Measurements from ENCODE around the gene ANKRD6. TPM values are rescaled to one million over a fixed set of nuclear protein-coding genes. Genes with fewer than 3 reads are reported as not detected.

ANKRD6 gene
- total RNA-seq, 2 donors from 2014 or later, result 4.2 to 5.5 TPM

DNA sequence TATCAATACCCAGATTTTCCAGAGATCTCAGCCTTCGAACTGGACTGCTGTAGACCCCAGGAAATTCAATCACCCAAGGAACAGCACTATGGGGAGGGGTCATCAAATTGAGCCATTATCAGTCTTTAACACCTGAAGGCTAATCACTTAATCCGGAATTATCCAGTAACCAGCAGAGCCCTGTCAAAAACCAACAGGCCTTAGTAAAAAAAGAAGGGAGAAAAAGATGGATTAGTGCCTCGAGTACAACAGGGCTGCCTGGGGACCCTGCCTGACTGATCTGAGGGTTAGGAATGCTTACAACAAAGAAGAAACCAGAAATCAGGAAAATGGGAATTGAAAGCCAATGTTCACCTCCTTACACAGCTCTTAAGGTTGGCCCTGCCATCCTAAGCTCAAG lies 28.4 kb upstream of the ANKRD6 start:
- Mint-ChIP-seq H3K4me1 (ENCODE audit: low read depth) (peaks cover 6% of the 10 kb centered on the region), H3K4me3 (no peak overlapping the region), H3K9me3 (no peaks in the 10 kb centered on the region), H3K27me3 (ENCODE audit: low read depth) (no peaks in the 10 kb centered on the region), H3K27ac (no peak overlapping the region), H3K36me3 (ENCODE audit: insufficient read depth in 2 of 2) (no peaks in the 10 kb centered on the region)
- ATAC-seq (replicated peaks in 1 of 2) (no peak), DNase-seq (no peak)

DNA sequence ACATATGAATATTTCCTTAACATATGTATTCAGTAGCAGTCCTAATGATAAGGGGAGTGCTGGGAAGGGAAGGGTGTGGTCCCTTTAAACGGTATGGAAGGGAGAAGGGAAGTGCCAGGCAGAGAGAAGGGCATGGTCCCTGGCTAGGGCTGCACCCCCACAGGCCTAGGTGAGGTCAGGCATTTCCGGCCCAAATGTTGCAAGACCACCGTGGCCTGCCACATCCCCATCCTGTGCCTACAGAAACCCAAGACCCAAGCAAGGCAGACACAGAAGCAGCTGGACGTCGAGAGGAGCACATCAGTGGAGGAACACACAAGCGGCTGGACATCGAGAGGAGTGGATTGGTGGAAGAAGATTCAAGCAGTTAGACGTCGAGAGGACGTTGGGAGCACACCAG lies 26.8 kb upstream of the ANKRD6 start:
- no peaks in the 10 kb centered on the region for H3K27me3 Mint-ChIP-seq (ENCODE audit: low read depth)
- DNase-seq (no peak), ATAC-seq (replicated peaks in 1 of 2) (no peak)
- H3K27ac Mint-ChIP-seq, result no peak overlapping the region
- no peak overlapping the region for H3K4me3 Mint-ChIP-seq
- H3K4me1 Mint-ChIP-seq (ENCODE audit: low read depth), result peaks cover 16% of the 10 kb centered on the region
- no peaks in the 10 kb centered on the region for H3K9me3 Mint-ChIP-seq
- H3K36me3 Mint-ChIP-seq (ENCODE audit: insufficient read depth in 2 of 2), result no peaks in the 10 kb centered on the region

DNA sequence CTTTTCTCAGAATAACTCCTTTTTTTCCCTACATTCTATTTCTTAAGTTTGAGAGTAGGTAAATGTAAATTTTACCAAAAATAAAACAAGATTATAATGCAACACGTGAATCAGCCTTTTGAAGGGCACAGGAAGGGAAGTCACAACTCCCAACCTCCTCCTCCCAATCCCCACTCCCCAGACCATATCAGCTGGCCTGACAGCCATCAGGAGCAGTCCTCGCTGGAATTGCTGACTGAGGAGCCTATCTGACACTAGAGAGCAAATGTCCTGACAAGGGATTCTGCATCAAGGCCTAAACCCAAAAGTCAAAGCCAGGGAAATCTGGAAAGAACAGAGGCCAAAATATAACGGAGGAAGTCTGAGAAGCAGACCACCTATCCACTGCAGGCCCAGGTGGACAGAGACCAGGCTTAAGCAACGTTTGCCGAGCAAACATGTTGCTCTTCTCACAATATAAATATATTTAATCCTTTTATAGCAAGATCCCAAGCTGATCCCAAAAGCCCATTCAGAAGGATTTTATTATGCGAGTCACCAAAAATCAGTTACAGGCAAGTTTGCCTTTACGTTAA lies 23.4 kb upstream of the ANKRD6 start:
- Mint-ChIP-seq H3K36me3 (ENCODE audit: insufficient read depth in 2 of 2) (peaks cover 0 to 2% of the 10 kb centered on the region in 2 donors), H3K4me1 (ENCODE audit: low read depth) (peaks cover 29% of the 10 kb centered on the region), H3K9me3 (no peaks in the 10 kb centered on the region), H3K27me3 (ENCODE audit: low read depth) (no peaks in the 10 kb centered on the region), H3K4me3 (no peak overlapping the region), H3K27ac (no peak overlapping the region)
- no peak for ATAC-seq (replicated peaks in 1 of 2)
- DNase-seq, result no peak

DNA sequence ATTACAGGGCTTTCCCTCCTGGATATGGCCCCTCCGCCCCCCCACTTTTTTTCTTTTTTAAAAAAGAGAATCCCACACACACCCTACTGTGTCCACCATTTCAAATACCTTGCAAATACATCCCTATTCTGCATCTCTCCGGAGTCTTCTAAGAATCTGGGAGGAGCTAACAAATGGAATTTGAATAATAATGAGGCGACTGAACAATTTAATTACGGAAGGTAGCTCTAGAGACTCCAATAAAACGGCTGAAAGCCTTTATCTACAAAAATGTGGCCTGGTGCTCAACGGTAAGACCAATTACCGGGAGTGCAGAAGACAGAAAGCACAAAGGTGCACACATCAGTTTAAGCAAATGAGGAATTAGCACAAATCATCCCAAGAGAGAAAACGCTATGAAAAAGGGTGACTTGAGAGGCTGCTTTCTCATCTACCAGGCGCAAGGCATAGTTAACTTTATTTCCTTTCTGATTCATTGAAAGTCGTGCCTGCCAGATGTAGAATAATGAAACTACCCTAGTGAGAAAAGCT lies 22.7 kb upstream of the ANKRD6 start:
- Mint-ChIP-seq H3K36me3 (ENCODE audit: insufficient read depth in 2 of 2) (peaks cover 0 to 2% of the 10 kb centered on the region in 2 donors), H3K4me3 (peak overlapping the region; percentile 84 to 93)
- no peak for ATAC-seq (replicated peaks in 1 of 2)

DNA sequence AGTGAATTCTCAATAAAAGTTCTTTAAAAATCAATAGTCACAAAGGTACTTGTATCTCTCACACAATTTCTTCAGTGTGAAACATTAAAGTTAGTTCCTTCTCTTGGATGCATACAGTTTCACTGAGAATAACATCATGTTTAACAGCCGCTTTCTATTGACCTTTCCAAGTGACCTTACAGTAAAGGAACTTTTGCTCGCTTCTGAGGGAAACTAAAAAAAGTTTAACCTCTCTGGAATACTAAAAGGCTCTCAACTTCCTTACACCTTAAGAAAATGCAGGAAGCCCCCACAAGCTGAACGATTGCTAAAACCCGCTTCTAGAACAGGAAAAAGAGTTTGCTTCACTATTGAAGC lies 22.2 kb upstream of the ANKRD6 start:
- peaks cover 0 to 2% of the 10 kb centered on the region in 2 donors for H3K36me3 Mint-ChIP-seq (ENCODE audit: insufficient read depth in 2 of 2)
- H3K27ac Mint-ChIP-seq, result peak overlapping the region; percentile 52
- peaks cover 8% of the 10 kb centered on the region for H3K27me3 Mint-ChIP-seq (ENCODE audit: low read depth)
- ATAC-seq (replicated peaks in 1 of 2), result no peak
- DNase-seq, result no peak
- peaks cover 29% of the 10 kb centered on the region for H3K4me1 Mint-ChIP-seq (ENCODE audit: low read depth)
- H3K9me3 Mint-ChIP-seq, result no peaks in the 10 kb centered on the region
- peak overlapping the region; percentile 84 to 93 for H3K4me3 Mint-ChIP-seq

More for the DNA sequence above, 22.7 kb upstream of the ANKRD6 start:
- no peak for DNase-seq
- H3K27me3 Mint-ChIP-seq (ENCODE audit: low read depth), result peaks cover 5% of the 10 kb centered on the region
- H3K9me3 Mint-ChIP-seq, result no peaks in the 10 kb centered on the region
- no peak overlapping the region for H3K27ac Mint-ChIP-seq
- H3K4me1 Mint-ChIP-seq (ENCODE audit: low read depth), result peaks cover 29% of the 10 kb centered on the region

DNA sequence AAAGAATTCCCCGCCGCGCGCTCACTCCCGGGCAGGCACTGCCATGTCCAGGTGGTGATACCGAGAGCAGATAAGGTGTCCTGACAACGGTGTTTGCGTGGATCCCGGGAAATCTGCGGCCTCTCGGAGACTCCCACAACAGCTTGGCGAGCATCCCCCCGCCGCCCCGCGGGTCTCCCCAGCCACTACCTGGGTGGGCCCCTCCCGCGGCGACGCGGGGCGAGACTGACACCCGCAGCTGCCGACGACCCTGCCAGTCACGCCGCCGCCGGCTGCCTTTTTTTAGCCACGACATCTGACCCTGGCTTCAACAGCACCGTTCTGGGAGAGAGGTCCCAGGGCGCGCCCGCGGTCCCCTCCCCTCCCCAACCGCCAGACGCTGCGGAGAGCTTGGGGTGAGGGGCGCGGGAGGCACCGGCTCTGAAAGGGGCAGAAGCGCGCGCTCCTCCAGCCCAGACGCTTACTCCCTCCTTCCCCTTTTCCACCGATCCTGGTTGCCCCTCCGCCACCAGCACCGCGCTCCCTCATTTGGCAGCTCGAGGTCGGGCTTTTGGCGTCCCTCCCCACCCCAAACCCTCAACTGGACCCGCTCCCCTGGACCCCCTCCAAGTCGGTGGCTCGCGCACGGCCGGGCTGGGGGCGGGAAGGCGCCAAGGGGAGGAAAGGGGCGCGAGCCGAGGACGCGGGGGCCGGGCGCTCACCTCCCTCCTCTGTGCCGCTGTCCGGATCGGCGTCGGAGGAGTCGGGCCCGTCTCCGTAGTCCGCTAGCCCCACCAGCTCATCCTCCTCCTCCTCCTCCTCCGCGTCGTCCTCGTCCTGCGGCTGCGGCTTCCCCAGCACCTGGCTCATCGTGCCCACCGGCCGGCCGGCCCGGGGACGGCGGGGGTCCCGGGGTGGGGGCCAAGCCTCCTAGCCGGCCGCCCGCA lies 21.5 kb upstream of the ANKRD6 start:
- peaks cover 29% of the 10 kb centered on the region for H3K4me1 Mint-ChIP-seq (ENCODE audit: low read depth)
- peak overlapping the region; percentile 84 to 93 for H3K4me3 Mint-ChIP-seq
- peaks cover 11% of the 10 kb centered on the region for H3K27me3 Mint-ChIP-seq (ENCODE audit: low read depth)
- H3K9me3 Mint-ChIP-seq, result no peaks in the 10 kb centered on the region
- ATAC-seq (replicated peaks in 1 of 2) (peak; percentile 70 to 72), DNase-seq (peak; percentile 59 to 62)
- H3K36me3 Mint-ChIP-seq (ENCODE audit: insufficient read depth in 2 of 2), result peaks cover 0 to 2% of the 10 kb centered on the region in 2 donors
- no peak overlapping the region for H3K27ac Mint-ChIP-seq

DNA sequence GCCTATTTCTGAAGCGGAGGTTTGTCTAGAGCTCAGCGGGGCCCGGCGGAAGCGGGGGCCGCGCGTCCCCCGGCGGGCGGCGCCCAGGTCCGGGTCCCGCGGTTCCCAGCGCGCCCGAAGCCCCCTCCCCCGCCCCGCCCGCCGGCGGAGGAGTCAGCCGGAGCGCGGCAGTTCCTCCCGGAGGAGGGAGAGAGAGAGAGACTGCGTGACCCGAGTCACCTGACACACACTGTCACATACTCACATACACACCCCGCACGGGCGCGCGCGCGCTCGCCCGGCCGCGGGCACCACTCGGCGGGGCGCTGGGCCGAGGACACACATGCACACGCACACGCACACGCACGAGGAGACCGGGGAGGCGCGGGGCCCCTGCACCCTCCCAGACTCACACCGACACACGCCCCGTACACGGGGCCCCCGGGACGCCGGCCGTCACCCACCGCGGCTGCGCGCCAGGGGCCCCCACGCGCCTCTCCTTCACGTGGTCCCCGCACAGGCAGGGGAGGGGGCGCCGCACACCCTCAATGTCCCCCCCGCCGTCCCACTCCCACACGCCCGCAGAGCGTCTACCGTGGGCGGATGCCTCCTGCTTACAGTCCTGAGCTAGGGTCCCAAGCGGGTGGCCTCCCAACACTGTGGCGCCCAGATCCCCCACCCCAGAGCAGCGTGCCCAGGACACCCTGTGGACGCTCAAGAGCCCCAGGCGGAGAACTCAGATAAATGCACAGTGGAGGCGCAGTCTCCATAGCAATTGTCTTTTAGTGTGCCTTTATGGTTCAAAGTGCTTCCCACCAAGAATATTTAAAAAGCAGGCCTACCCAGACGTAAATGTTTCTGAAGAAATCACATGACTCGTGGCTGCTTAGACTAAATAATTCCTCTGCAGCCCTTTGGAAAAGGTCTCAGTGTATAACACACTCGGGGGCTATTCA lies 20.6 kb upstream of the ANKRD6 start, which contains the start of gene RRAGD:
Gene RRAGD, minus strand, starts transcription at position 203 of the 935 bp plus-strand sequence. CDS start 280 bp downstream, outside the sequence.
- H3K27ac Mint-ChIP-seq, result peak within 1 kb of the TSS; percentile 86
- peaks cover 23% of the 10 kb centered on the region for H3K4me1 Mint-ChIP-seq (ENCODE audit: low read depth)
- peak within 1 kb of the TSS; percentile 91 to 97 for H3K4me3 Mint-ChIP-seq
- H3K36me3 Mint-ChIP-seq (ENCODE audit: insufficient read depth in 2 of 2), result peaks cover 0 to 2% of the 10 kb centered on the region in 2 donors
- no peaks in the 10 kb centered on the region for H3K9me3 Mint-ChIP-seq
- peak; percentile 87 for ATAC-seq (replicated peaks in 1 of 2)
- H3K27me3 Mint-ChIP-seq (ENCODE audit: low read depth), result peaks cover 20% of the 10 kb centered on the region
- DNase-seq, result peak; percentile 68

DNA sequence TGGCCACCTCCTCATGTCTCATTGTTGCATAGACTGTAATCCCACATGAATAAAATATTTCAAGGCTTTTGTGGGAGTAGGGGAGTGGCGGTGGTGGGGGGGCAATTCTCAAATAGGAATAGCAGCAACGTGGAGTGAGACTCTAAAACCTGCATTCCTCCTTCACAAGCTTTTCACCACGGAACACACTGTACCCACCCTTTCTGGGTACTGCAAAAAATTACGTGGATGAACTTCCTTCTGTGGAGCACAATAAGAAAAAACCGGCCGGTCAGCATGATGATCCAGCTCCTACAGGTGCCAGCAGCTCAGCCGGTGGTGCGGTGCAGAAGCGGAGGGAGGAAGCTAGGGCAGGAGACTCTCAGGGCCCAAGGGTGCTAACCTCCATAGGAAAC lies 19.9 kb upstream of the ANKRD6 start:
- DNase-seq, result no peak
- Mint-ChIP-seq H3K36me3 (ENCODE audit: insufficient read depth in 2 of 2) (peaks cover 0 to 2% of the 10 kb centered on the region in 2 donors), H3K4me1 (ENCODE audit: low read depth) (peaks cover 23% of the 10 kb centered on the region), H3K27ac (peak overlapping the region; percentile 86), H3K4me3 (peak overlapping the region; percentile 91 to 97), H3K27me3 (ENCODE audit: low read depth) (peaks cover 24% of the 10 kb centered on the region), H3K9me3 (no peaks in the 10 kb centered on the region)
- no peak for ATAC-seq (replicated peaks in 1 of 2)

DNA sequence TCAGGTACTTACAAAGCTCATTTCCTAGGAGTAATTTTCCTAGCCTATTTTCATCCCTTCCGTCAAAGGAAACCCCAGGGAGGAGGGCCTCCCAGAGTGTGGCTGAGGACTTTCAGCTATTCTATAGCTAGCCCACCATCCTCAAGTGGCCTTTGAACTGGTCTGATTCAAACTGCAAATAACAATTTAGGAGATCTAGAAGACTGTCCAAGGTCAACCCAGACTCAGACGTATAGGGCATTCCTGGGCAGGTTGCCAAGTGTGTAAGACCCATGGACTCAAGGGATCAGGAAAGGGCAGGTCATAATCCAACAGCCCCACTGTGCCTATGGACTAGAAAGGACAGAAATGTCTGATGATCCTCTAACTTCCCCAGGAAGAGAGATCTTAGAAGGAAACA lies 18.7 kb upstream of the ANKRD6 start:
- Mint-ChIP-seq H3K4me1 (ENCODE audit: low read depth) (peaks cover 23% of the 10 kb centered on the region), H3K36me3 (ENCODE audit: insufficient read depth in 2 of 2) (peaks cover 0 to 2% of the 10 kb centered on the region in 2 donors), H3K9me3 (no peaks in the 10 kb centered on the region), H3K27ac (no peak overlapping the region), H3K27me3 (ENCODE audit: low read depth) (peaks cover 24% of the 10 kb centered on the region), H3K4me3 (no peak overlapping the region)
- ATAC-seq (replicated peaks in 1 of 2) (no peak), DNase-seq (no peak)

DNA sequence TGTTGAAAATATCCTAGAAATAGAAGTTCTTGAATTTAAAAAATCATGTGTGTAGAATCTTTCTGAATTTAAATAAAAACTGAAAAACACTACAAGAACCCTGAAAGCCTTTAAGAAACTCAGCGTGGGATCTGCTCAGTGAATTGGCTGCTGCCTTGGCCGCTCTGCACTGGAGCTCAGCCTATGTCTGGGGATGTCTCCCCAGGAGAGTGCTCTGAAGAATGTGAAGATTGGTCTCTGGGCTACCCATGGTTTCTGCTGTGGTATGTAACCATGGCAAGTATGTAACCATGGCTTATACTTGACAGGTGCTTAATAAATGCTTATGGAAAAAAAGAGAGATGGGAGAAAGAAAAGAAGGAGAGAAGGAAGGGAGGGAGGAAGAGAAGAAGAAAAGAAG lies 17.8 kb upstream of the ANKRD6 start:
- no peak for ATAC-seq (replicated peaks in 1 of 2)
- H3K27ac Mint-ChIP-seq, result no peak overlapping the region
- H3K36me3 Mint-ChIP-seq (ENCODE audit: insufficient read depth in 2 of 2), result peaks cover 0 to 2% of the 10 kb centered on the region in 2 donors
- H3K4me1 Mint-ChIP-seq (ENCODE audit: low read depth), result peaks cover 20% of the 10 kb centered on the region
- peaks cover 24% of the 10 kb centered on the region for H3K27me3 Mint-ChIP-seq (ENCODE audit: low read depth)
- no peak for DNase-seq
- no peaks in the 10 kb centered on the region for H3K9me3 Mint-ChIP-seq
- H3K4me3 Mint-ChIP-seq, result no peak overlapping the region

DNA sequence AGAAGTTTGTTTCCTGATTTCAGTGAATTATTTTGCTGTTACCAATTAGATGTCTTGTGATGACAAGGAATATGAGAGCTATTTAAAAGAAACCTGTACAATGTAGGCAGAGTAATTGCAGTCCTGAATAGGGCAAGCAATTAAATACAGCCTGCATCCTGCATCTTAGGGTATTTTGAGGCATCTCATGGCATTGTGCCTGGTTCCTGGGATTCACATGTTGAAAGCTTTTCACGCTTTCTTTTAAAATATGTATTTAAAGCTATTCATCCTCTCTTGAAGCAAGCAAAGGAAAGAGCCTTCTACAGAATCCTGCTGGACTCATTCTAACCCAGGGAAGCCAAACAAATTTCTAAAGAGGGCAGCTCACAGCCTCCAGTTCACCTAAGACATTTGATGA lies 16.2 kb upstream of the ANKRD6 start:
- Mint-ChIP-seq H3K4me3 (no peak overlapping the region), H3K36me3 (ENCODE audit: insufficient read depth in 2 of 2) (peaks cover 0 to 2% of the 10 kb centered on the region in 2 donors), H3K27ac (no peak overlapping the region), H3K4me1 (ENCODE audit: low read depth) (peaks cover 13% of the 10 kb centered on the region), H3K27me3 (ENCODE audit: low read depth) (peaks cover 24% of the 10 kb centered on the region), H3K9me3 (no peaks in the 10 kb centered on the region)
- ATAC-seq (replicated peaks in 1 of 2) (no peak), DNase-seq (no peak)

DNA sequence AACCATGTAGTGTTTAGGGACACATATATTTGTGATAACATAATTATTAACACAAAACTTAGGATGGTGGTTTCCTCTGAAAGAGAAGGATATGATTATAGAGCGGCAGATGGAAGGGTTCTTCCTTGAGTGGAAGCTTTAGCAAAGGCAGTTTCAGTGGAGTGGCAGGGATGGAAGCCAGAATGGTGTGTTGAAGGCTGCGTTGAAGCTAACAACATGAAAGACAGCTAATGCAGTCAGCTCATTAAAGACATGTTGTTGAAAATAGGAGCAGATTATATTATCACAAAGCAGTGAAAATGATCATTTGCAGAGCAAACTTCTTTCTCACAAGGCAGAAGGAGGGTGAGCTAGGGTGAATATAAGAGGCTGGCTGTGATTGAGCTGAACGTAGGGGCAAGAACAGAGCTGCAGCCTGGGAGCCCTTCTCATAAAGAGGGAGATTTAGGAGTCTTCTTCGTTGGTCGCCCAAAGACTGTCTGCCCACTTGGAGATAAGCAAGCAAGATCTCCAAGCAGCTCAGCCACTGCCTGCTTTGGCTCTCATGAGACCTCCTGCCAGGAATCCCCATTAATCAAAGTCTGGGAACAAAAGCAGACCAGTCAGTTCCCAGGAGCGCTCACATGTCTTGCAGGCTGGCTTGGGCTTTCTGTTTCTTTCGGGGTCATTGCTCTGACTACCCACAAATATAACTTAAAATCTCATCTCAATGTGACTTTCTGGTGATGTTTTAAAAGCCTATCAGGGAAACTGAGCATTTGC lies 2.6 kb upstream of the ANKRD6 start:
- Mint-ChIP-seq H3K9me3 (no peaks in the 10 kb centered on the region), H3K4me1 (ENCODE audit: low read depth) (peaks cover 24% of the 10 kb centered on the region), H3K27ac (no peak overlapping the region), H3K4me3 (no peak overlapping the region), H3K36me3 (ENCODE audit: insufficient read depth in 2 of 2) (no peaks in the 10 kb centered on the region), H3K27me3 (ENCODE audit: low read depth) (peaks cover 11% of the 10 kb centered on the region)
- ATAC-seq (replicated peaks in 1 of 2), result no peak
- no peak for DNase-seq
